GM12878 (cell line): ENCODE results near the gene STAT4. TPM values are rescaled to one million over a fixed set of nuclear protein-coding genes. Genes with fewer than 3 reads are reported as not detected.

Experiments used
- ATAC-seq: fragments of 200-7000 bp; cut with Tn5 transposase; 3 replicates; pipeline ENCODE4 v1.9.1; 2020; ENCODE audit warnings: mild to moderate bottlenecking, moderate library complexity
- BruUV-seq: library from RNA; stranded (reverse); fragments of 400-500 nt; replicated peaks from 2 replicates; lab custom pipeline; 2021; lab: Mats Ljungman, UMichigan
- CTCF ChIA-PET: fragments of 300-600 bp; sonication (Branson Sonifier 250); formaldehyde crosslinking; extraction: SDS; loops from one replicate; lab custom pipeline; 2021; ENCODE audit warnings: inconsistent platforms; lab: Yijun Ruan, JAX
- POLR2A ChIA-PET: fragments of 350-600 bp; formaldehyde crosslinking; extraction: SDS; loops from one replicate; lab custom pipeline; 2021; ENCODE audit warnings: inconsistent platforms; lab: Charles Lee
- RAD21 ChIA-PET: fragments of 300-600 bp; sonication (Branson Sonifier 250); formaldehyde crosslinking; loops from one replicate; lab custom pipeline; 2023; ENCODE audit warnings: antibody characterized with exemption; ENCODE audit not compliant: unreplicated experiment; lab: Charles Lee
- SMC1A ChIA-PET: fragments of 300-600 bp; sonication (Branson Sonifier 250); formaldehyde crosslinking; loops from one replicate; lab custom pipeline; 2023; ENCODE audit not compliant: unreplicated experiment, uncharacterized antibody; lab: Charles Lee
- DNase-seq: peaks from one replicate; pipeline ENCODE4 v3.0.0-alpha.2; 2011; ENCODE audit warnings: low read depth, low spot score
- FAIRE-seq: peaks from 3 replicates; lab custom pipeline; 2011; peaks lifted over from hg19 to GRCh38; lab: Jason Lieb, UNC
- H2AFZ ChIP-seq: 2 replicates; pipeline ENCODE4 v1.6.0; 2011; ENCODE audit warnings: low read depth, low read length, control low read depth; ENCODE audit not compliant: control insufficient read depth
- H3K27ac ChIP-seq: 2 replicates; pipeline ENCODE4 v1.5.1; 2011; ENCODE audit warnings: control low read depth; ENCODE audit not compliant: control insufficient read depth, insufficient read depth
- H3K27me3 ChIP-seq, 2 experiments: replicated peaks in 1 of 2; 2 replicates each; pipeline versions ENCODE4 v1.6.0 to v1.6.1; 2011; ENCODE audit warnings: low read length in 1 of 2; ENCODE audit not compliant: control insufficient read depth in 2 of 2, insufficient read depth in 2 of 2
- H3K36me3 ChIP-seq, 2 experiments: 2 replicates each; pipeline ENCODE4 v1.5.1; 2011; ENCODE audit warnings: low read length in 1 of 2; ENCODE audit not compliant: control insufficient read depth in 2 of 2, insufficient read depth in 2 of 2
- H3K4me1 ChIP-seq: 2 replicates; pipeline ENCODE4 v1.6.1; 2011; ENCODE audit warnings: mild to moderate bottlenecking, low read length, moderate library complexity, mixed read lengths; ENCODE audit not compliant: control insufficient read depth, insufficient read depth
- H3K4me2 ChIP-seq: 2 replicates; pipeline ENCODE4 v1.6.0; 2011; ENCODE audit warnings: control low read depth; ENCODE audit not compliant: control insufficient read depth, insufficient read depth
- H3K4me3 ChIP-seq: fragments of 200-600 bp; sonication (generic); 2 replicates; pipeline ENCODE4 v1.5.1; 2016
- H3K79me2 ChIP-seq: 2 replicates; pipeline ENCODE4 v1.6.0; 2011; ENCODE audit warnings: low read length; ENCODE audit not compliant: control insufficient read depth, insufficient read depth
- H3K9ac ChIP-seq: 2 replicates; pipeline ENCODE4 v1.8.0; 2011; ENCODE audit warnings: low read length, control low read depth, mixed read lengths; ENCODE audit not compliant: control insufficient read depth, insufficient read depth
- H3K9me3 ChIP-seq: replicated peaks from 3 replicates; pipeline ENCODE4 v1.5.1; 2011; ENCODE audit warnings: mild to moderate bottlenecking, low read length; ENCODE audit not compliant: control insufficient read depth, insufficient read depth
- H4K20me1 ChIP-seq: 2 replicates; pipeline ENCODE4 v1.6.0; 2011; ENCODE audit not compliant: control insufficient read depth, insufficient read depth
- BCL11A ChIP-seq: IDR thresholded peaks from 2 replicates; pipeline ENCODE4 v1.6.1; 2011; ENCODE audit warnings: low read depth, low read length
- CHD2 ChIP-seq: IDR thresholded peaks from 2 replicates; pipeline ENCODE4 v1.6.1; 2011; ENCODE audit warnings: low read depth, low read length, improper control_type of control experiment, borderline replicate concordance
- HDAC2 ChIP-seq: fragments of 200-600 bp; sonication (generic); IDR thresholded peaks from 2 replicates; pipeline ENCODE4 v1.6.1; 2017
- HDAC6 ChIP-seq: fragments of 200-600 bp; sonication (generic); IDR thresholded peaks from one replicate; pipeline ENCODE4 v1.8.0; 2017; ENCODE audit warnings: antibody characterized with exemption; ENCODE audit not compliant: unreplicated experiment
- IKZF2 ChIP-seq, 2 experiments: fragments of 450-650 bp; IDR thresholded peaks; 2 replicates each; pipeline ENCODE4 v1.6.1; 2017; ENCODE audit warnings: mild to moderate bottlenecking in 2 of 2, moderate library complexity in 2 of 2
- KAT2A ChIP-seq: conservative IDR thresholded peaks from 2 replicates; pipeline ENCODE4 v1.6.1; 2011; ENCODE audit warnings: low read depth, low read length; ENCODE audit not compliant: control insufficient read depth
- NFXL1 ChIP-seq: fragments of 450-650 bp; IDR thresholded peaks from 2 replicates; pipeline ENCODE4 v1.6.1; 2017; ENCODE audit warnings: antibody characterized with exemption, mild to moderate bottlenecking, borderline replicate concordance
- ZNF384 ChIP-seq: IDR thresholded peaks from 2 replicates; pipeline ENCODE4 v1.6.1; 2012; ENCODE audit warnings: low read depth, mild to moderate bottlenecking, low read length, improper control_type of control experiment, borderline replicate concordance
- ZNF592 ChIP-seq: fragments of 450-650 bp; IDR thresholded peaks from 2 replicates; pipeline ENCODE4 v1.6.1; 2017; ENCODE audit warnings: mild to moderate bottlenecking, moderate library complexity
- WGBS: methylation state at CpG from one replicate; pipeline ENCODE4 v1.1.6; 2016; ENCODE audit warnings: low lambda C conversion rate; ENCODE audit not compliant: insufficient replicate concordance, insufficient coverage; ENCODE audit errors: missing lambda C conversion rate; 5-methylcytosine and 5-hydroxymethylcytosine counted together
- in situ Hi-C: fragments of 300-500 bp; cut with MboI; formaldehyde crosslinking; loops from 9 replicates; pipeline ENCODE4 v1.14.3; 2018; ENCODE audit warnings: mixed read lengths
- intact Hi-C: fragments of 100-400 bp; cut with micrococcal nuclease; formaldehyde crosslinking; loops from one replicate; pipeline ENCODE4 v1.14.2; 2022; ENCODE audit not compliant: unreplicated experiment
- polyA plus RNA-seq, 11 experiments: library from polyadenylated mRNA; depleted of rRNA in 4 of 11; unstranded in 6 of 11; stranded (reverse) in 5 of 11; fragments of >200 nt; fragmentation: Nextera tagmentation in 4 of 11; fragmentation: Illumina TruSeq in 1 of 11; extraction: Ambion mirVana in 4 of 11; extraction: Trizol in 1 of 11; gene quantifications; 1 replicate in 1 of 11; 2 replicates in 10 of 11; pipeline versions ENCODE4 v1.2.1 to v1.2.3, GENCODE V29; 2011 to 2016; ENCODE audit warnings: inconsistent platforms in 2 of 11, missing spikeins in 2 of 11, low read depth in 1 of 11
- total RNA-seq, 4 experiments: library from RNA; depleted of rRNA in 3 of 4; stranded (reverse); fragments of >200 nt in 3 of 4; fragmentation: Illumina TruSeq in 1 of 4; extraction: Trizol in 1 of 4; gene quantifications; 2 replicates each; pipeline versions ENCODE4 v1.2.1 to v1.2.3, GENCODE V29; 2013 to 2021
- TF ChIP-seq, protein P1 (sequence below): fragments of 450-650 bp; IDR thresholded peaks from 2 replicates; pipeline ENCODE4 v1.6.1; 2017; ENCODE audit warnings: low read depth, mild to moderate bottlenecking, moderate library complexity
- TF ChIP-seq, protein P2 (sequence below): fragments of 450-650 bp; IDR thresholded peaks from 2 replicates; pipeline ENCODE4 v1.6.1; 2017; ENCODE audit warnings: mild to moderate bottlenecking
- TF ChIP-seq, protein P3 (sequence below): fragments of 450-650 bp; IDR thresholded peaks from 2 replicates; pipeline ENCODE4 v1.6.1; 2017; ENCODE audit warnings: antibody characterized with exemption, mild to moderate bottlenecking, moderate library complexity

STAT4 gene
- total and polyA plus RNA-seq, 10 of the 15 experiments (the other 5 are each of a cell fraction or from before 2014, with no cell fraction given), result 3.1 to 9.3 (median 7.1) TPM

DNA sequence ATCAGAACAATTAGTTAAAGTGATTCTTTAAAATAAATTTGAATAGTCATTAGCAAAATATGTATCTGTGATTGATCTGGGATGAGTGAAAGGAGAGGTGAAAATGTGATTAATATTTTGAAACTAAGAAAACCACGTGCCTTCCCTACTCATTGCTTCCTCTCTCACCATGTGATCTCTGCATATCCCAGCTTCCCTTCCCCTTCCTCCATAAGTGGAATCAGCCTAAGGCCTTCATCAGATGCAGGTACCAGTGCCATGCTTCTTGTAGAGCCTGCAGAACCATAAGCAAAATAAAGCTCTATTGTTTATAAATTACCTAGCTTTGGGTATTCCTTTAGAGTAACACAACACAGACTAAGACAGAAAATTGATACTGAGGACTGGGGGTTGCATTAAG is 125.7 kb downstream of the STAT4 start:
- no peaks in the 10 kb centered on the region for H3K9me3 ChIP-seq
- H3K9ac ChIP-seq, result no peak overlapping the region
- H3K4me1 ChIP-seq, result peaks cover 28% of the 10 kb centered on the region
- H3K27me3 ChIP-seq, result no peaks in the 10 kb centered on the region
- POLR2A ChIA-PET, result interaction anchor here (8.3 kb wide), 1 partner anchor 12 kb away, joined by 75 read pairs; the partner anchor contains the start of gene STAT1
- no peak overlapping the region for H2AFZ ChIP-seq
- H4K20me1 ChIP-seq, result no peaks in the 10 kb centered on the region
- RAD21 ChIA-PET, result interaction anchor here (1.4 kb wide), 1 partner anchor 175 kb away, joined by 3 read pairs; no protein-coding TSS in a partner anchor
- intact Hi-C loops, result no loop called here
- SMC1A ChIA-PET, result interaction anchor here (2.0 to 2.5 kb wide), 2 partner anchors 13 to 26 kb away, joined by 11 to 13 read pairs; no protein-coding TSS in a partner anchor
- H3K27ac ChIP-seq, result no peak overlapping the region
- CTCF ChIA-PET, result interaction anchor here (1.0 to 3.0 kb wide), 3 partner anchors 25 to 175 kb away, joined by 3 to 7 read pairs (median 3); no protein-coding TSS in a partner anchor
- no TSS peak for BruUV-seq
- no peak overlapping the region for H3K4me3 ChIP-seq
- H3K79me2 ChIP-seq, result peaks cover 20% of the 10 kb centered on the region
- H3K4me2 ChIP-seq, result no peak overlapping the region
- no peak for DNase-seq
- no peak for FAIRE-seq
- ATAC-seq, result no peak
- 0% methylated on average over 1 of the region's 1 CpG for WGBS
- no peaks in the 10 kb centered on the region for H3K36me3 ChIP-seq
- in situ Hi-C loops, result no loop called here
- TF ChIP-seq, protein P1, sequence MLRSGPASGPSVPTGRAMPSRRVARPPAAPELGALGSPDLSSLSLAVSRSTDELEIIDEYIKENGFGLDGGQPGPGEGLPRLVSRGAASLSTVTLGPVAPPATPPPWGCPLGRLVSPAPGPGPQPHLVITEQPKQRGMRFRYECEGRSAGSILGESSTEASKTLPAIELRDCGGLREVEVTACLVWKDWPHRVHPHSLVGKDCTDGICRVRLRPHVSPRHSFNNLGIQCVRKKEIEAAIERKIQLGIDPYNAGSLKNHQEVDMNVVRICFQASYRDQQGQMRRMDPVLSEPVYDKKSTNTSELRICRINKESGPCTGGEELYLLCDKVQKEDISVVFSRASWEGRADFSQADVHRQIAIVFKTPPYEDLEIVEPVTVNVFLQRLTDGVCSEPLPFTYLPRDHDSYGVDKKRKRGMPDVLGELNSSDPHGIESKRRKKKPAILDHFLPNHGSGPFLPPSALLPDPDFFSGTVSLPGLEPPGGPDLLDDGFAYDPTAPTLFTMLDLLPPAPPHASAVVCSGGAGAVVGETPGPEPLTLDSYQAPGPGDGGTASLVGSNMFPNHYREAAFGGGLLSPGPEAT, result no peak
- no peak for TF ChIP-seq BCL11A
- TF ChIP-seq, protein P2, sequence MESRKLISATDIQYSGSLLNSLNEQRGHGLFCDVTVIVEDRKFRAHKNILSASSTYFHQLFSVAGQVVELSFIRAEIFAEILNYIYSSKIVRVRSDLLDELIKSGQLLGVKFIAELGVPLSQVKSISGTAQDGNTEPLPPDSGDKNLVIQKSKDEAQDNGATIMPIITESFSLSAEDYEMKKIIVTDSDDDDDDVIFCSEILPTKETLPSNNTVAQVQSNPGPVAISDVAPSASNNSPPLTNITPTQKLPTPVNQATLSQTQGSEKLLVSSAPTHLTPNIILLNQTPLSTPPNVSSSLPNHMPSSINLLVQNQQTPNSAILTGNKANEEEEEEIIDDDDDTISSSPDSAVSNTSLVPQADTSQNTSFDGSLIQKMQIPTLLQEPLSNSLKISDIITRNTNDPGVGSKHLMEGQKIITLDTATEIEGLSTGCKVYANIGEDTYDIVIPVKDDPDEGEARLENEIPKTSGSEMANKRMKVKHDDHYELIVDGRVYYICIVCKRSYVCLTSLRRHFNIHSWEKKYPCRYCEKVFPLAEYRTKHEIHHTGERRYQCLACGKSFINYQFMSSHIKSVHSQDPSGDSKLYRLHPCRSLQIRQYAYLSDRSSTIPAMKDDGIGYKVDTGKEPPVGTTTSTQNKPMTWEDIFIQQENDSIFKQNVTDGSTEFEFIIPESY, result no peak
- TF ChIP-seq, protein P3, sequence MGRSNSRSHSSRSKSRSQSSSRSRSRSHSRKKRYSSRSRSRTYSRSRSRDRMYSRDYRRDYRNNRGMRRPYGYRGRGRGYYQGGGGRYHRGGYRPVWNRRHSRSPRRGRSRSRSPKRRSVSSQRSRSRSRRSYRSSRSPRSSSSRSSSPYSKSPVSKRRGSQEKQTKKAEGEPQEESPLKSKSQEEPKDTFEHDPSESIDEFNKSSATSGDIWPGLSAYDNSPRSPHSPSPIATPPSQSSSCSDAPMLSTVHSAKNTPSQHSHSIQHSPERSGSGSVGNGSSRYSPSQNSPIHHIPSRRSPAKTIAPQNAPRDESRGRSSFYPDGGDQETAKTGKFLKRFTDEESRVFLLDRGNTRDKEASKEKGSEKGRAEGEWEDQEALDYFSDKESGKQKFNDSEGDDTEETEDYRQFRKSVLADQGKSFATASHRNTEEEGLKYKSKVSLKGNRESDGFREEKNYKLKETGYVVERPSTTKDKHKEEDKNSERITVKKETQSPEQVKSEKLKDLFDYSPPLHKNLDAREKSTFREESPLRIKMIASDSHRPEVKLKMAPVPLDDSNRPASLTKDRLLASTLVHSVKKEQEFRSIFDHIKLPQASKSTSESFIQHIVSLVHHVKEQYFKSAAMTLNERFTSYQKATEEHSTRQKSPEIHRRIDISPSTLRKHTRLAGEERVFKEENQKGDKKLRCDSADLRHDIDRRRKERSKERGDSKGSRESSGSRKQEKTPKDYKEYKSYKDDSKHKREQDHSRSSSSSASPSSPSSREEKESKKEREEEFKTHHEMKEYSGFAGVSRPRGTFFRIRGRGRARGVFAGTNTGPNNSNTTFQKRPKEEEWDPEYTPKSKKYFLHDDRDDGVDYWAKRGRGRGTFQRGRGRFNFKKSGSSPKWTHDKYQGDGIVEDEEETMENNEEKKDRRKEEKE, result no peak
- no peak for TF ChIP-seq ZNF592
- no peak for TF ChIP-seq CHD2
- no peak for TF ChIP-seq HDAC6
- TF ChIP-seq IKZF2 (IDR thresholded peaks at IDR 0.05), result no peak
- no peak for TF ChIP-seq ZNF384
- no peak for TF ChIP-seq KAT2A
- no peak for TF ChIP-seq NFXL1
- no peak for TF ChIP-seq HDAC2
